ENCODE measurements around the gene ATP6V0D1. TPM values are rescaled to one million over a fixed set of nuclear protein-coding genes. Genes with fewer than 3 reads are reported as not detected.

The ATP6V0D1 gene
- total and polyA plus RNA-seq, 2 of the 4 experiments (the other 2 are of a cell fraction): 112 to 124 TPM

DNA sequence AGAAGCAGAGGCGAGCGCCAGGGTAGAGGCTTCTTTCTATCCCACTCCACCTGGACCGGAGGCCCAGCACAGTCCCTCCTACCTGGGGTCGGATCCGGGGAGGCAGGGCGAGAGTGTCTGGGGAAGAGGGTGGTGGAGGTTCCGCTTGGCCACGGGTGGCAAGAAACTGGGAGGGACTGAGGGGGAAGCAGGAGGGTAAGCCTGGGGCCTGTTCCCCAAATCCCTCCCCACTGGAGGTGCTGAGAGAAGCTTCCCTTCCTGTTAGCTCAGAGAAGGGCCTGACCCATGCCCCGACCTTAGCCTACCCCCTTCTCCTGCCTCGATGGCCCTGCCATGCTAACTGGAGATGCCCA is 85.9 kb downstream of the ATP6V0D1 start:
- WGBS, 2 experiments (ENCODE audit: extremely low coverage in 2 of 2, insufficient read length in 1 of 2): no CpG with 5 or more reads among the region's 10 CpGs
- Histone ChIP-seq H3K36me3 (ENCODE audit: control insufficient read depth, insufficient read depth, low read length) (no peaks in the 10 kb centered on the region), H3K9ac (ENCODE audit: low read depth, low read length) (no peak overlapping the region), H3K18ac (ENCODE audit: low read depth, low read length) (no peak overlapping the region), H3K4me1 (ENCODE audit: control insufficient read depth, insufficient read depth, low read length) (peaks cover 16% of the 10 kb centered on the region), H3K23ac (ENCODE audit: low read depth, low read length) (no peak overlapping the region), H3K4me2 (ENCODE audit: low read depth, low read length) (no peak overlapping the region), H4K20me1 (ENCODE audit: insufficient read depth, low read length) (no peaks in the 10 kb centered on the region), H3K9me1 (ENCODE audit: insufficient read depth, low read length) (peaks cover 5% of the 10 kb centered on the region; the same call in 1 of the 2 replicates), H2AK9ac (replicated peaks; ENCODE audit: low read depth, low read length, poor library complexity) (no peak overlapping the region), H2BK15ac (ENCODE audit: low read depth, low read length) (no peak overlapping the region), H2AK5ac (ENCODE audit: low read depth, low read length) (no peak overlapping the region; the same call in 1 of the 2 replicates), H2BK5ac (ENCODE audit: low read depth, low read length, poor library complexity, severe bottlenecking) (no peak overlapping the region), H3K27ac (ENCODE audit: insufficient read depth, low read length) (no peak overlapping the region), H3K27me3 (ENCODE audit: control insufficient read depth, insufficient read depth, low read length) (no peaks in the 10 kb centered on the region), H3K9me3 (ENCODE audit: control insufficient read depth, insufficient read depth, low read length) (no peaks in the 10 kb centered on the region), H3K79me1 (ENCODE audit: low read depth in 1 of 2, low read length in 2 of 2) (no peaks in the 10 kb centered on the region), H3K4ac (ENCODE audit: low read depth, low read length) (no peak overlapping the region), H3K56ac (ENCODE audit: extremely low read depth, insufficient read depth, low read length) (no peak overlapping the region), H2BK120ac (ENCODE audit: low read depth, low read length) (no peak overlapping the region), H4K5ac (ENCODE audit: low read depth, low read length) (no peak overlapping the region), H4K91ac (ENCODE audit: insufficient read depth, low read depth, low read length) (no peak overlapping the region), H4K8ac (ENCODE audit: low read depth in 2 of 2, low read length in 2 of 2) (no peak overlapping the region), H3K14ac (replicated peaks; ENCODE audit: low read depth, low read length) (no peak overlapping the region), H2BK20ac (ENCODE audit: low read depth, low read length) (no peak overlapping the region), H3K4me3 (ENCODE audit: insufficient read depth, low read depth, low read length) (no peak overlapping the region), H2AFZ (replicated peaks; ENCODE audit: low read length, poor library complexity) (no peak overlapping the region)
- intact Hi-C loops (cut with micrococcal nuclease): no loop called here
- dilution Hi-C loops (cut with HindIII; ENCODE audit: low sequenced_read_pairs, unreplicated experiment): no loop called here
- DNase-seq: no peak
- ATAC-seq (ENCODE audit: low read depth): no peak
- no TSS peak for BruUV-seq (replicated peaks)
- POLR2A ChIA-PET (ENCODE audit: unreplicated experiment): no interaction called here
- TF ChIP-seq, protein P1, sequence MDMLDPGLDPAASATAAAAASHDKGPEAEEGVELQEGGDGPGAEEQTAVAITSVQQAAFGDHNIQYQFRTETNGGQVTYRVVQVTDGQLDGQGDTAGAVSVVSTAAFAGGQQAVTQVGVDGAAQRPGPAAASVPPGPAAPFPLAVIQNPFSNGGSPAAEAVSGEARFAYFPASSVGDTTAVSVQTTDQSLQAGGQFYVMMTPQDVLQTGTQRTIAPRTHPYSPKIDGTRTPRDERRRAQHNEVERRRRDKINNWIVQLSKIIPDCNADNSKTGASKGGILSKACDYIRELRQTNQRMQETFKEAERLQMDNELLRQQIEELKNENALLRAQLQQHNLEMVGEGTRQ (IDR thresholded peaks at IDR 0.05; ENCODE audit: low read depth, low read length): no peak
- TF ChIP-seq MAZ (IDR thresholded peaks at IDR 0.05; ENCODE audit: borderline replicate concordance, low read depth, low read length): no peak
- TF ChIP-seq FOS (IDR thresholded peaks at IDR 0.05; ENCODE audit: low read depth, low read length): no peak
- TF ChIP-seq, protein P2, sequence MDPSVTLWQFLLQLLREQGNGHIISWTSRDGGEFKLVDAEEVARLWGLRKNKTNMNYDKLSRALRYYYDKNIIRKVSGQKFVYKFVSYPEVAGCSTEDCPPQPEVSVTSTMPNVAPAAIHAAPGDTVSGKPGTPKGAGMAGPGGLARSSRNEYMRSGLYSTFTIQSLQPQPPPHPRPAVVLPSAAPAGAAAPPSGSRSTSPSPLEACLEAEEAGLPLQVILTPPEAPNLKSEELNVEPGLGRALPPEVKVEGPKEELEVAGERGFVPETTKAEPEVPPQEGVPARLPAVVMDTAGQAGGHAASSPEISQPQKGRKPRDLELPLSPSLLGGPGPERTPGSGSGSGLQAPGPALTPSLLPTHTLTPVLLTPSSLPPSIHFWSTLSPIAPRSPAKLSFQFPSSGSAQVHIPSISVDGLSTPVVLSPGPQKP (IDR thresholded peaks at IDR 0.05; ENCODE audit: borderline replicate concordance, low read depth, low read length): no peak
- no peak for TF ChIP-seq MAFK (IDR thresholded peaks at IDR 0.05; ENCODE audit: low read depth, low read length)
- TF ChIP-seq CHD1 (IDR thresholded peaks at IDR 0.05; ENCODE audit: low read depth, low read length): no peak
- TF ChIP-seq POLR2A (IDR thresholded peaks at IDR 0.05; ENCODE audit: low read depth, low read length): no peak
- TF ChIP-seq, protein P3, sequence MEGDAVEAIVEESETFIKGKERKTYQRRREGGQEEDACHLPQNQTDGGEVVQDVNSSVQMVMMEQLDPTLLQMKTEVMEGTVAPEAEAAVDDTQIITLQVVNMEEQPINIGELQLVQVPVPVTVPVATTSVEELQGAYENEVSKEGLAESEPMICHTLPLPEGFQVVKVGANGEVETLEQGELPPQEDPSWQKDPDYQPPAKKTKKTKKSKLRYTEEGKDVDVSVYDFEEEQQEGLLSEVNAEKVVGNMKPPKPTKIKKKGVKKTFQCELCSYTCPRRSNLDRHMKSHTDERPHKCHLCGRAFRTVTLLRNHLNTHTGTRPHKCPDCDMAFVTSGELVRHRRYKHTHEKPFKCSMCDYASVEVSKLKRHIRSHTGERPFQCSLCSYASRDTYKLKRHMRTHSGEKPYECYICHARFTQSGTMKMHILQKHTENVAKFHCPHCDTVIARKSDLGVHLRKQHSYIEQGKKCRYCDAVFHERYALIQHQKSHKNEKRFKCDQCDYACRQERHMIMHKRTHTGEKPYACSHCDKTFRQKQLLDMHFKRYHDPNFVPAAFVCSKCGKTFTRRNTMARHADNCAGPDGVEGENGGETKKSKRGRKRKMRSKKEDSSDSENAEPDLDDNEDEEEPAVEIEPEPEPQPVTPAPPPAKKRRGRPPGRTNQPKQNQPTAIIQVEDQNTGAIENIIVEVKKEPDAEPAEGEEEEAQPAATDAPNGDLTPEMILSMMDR (conservative IDR thresholded peaks at IDR 0.05; ENCODE audit: low read depth, low read length): no peak
- no peak for TF ChIP-seq CEBPB (IDR thresholded peaks at IDR 0.05; ENCODE audit: low read depth, low read length)
- TF ChIP-seq MXI1 (IDR thresholded peaks at IDR 0.05; ENCODE audit: borderline replicate concordance, low read depth, low read length): no peak
- TF ChIP-seq RCOR1 (IDR thresholded peaks at IDR 0.05; ENCODE audit: insufficient replicate concordance, low read length): no peak
- no peak for TF ChIP-seq RFX5 (IDR thresholded peaks at IDR 0.05; ENCODE audit: low read depth, low read length)
- TF ChIP-seq SMC3 (IDR thresholded peaks at IDR 0.05; ENCODE audit: low read depth, low read length): no peak
- TF ChIP-seq BHLHE40 (IDR thresholded peaks at IDR 0.05; ENCODE audit: low read depth, low read length): no peak
- in situ Hi-C loops (cut with MboI; ENCODE audit: low sequenced_read_pairs): no loop called here
- CTCF ChIA-PET: no interaction called here
